GM18868 (cell line): Measurements from ENCODE around the gene USP36.
"Not testable (repeated sequence)": the region's sequence is repeated elsewhere in the genome, so short reads cannot be mapped to it uniquely, and the experiment has no call there.

ENCODE experiments used
- ATAC-seq: cut with Tn5 transposase; IDR thresholded peaks from one replicate; pipeline ENCODE4 v1.9.1; 2021; ENCODE audit warnings: mild to moderate bottlenecking, moderate library complexity; ENCODE audit not compliant: unreplicated experiment

The USP36 gene

GRCh38 chr17:78774453-78774852 lies 66.2 kb downstream of the USP36 start:
- ATAC-seq, result no peak

- ATAC-seq, result no peak
Measured at GRCh38 chr17:78771758-78772382, 68.7 kb downstream of the USP36 start.

GRCh38 chr17:78769196-78769773 lies 71.3 kb downstream of the USP36 start:
- no peak for ATAC-seq

GRCh38 chr17:78767806-78768205 lies 72.8 kb downstream of the USP36 start:
- ATAC-seq, result no peak

GRCh38 chr17:78766743-78767294 lies 73.8 kb downstream of the USP36 start:
- ATAC-seq, result no peak

GRCh38 chr17:78766225-78766624 lies 74.4 kb downstream of the USP36 start:
- ATAC-seq, result no peak

GRCh38 chr17:78765821-78766220 lies 74.8 kb downstream of the USP36 start:
- ATAC-seq, result no peak

GRCh38 chr17:78764871-78765270 lies 75.7 kb downstream of the USP36 start:
- no peak for ATAC-seq

- no peak for ATAC-seq
Measured at GRCh38 chr17:78763561-78763960, 77.1 kb downstream of the USP36 start.

- ATAC-seq, result no peak
Measured at GRCh38 chr17:78761789-78762406, 78.7 kb downstream of the USP36 start.

GRCh38 chr17:78759969-78760352 lies 80.7 kb downstream of the USP36 start:
- ATAC-seq, result no peak

- ATAC-seq, result peak; percentile 70
Measured at GRCh38 chr17:78759203-78759968, 81.2 kb downstream of the USP36 start.

GRCh38 chr17:78753316-78754250 lies 87.0 kb downstream of the USP36 start:
- ATAC-seq, result no peak

- no peak for ATAC-seq
Measured at GRCh38 chr17:78751447-78752161, 89.0 kb downstream of the USP36 start.

GRCh38 chr17:78751000-78751399 lies 89.6 kb downstream of the USP36 start:
- not testable (repeated sequence) for ATAC-seq

GRCh38 chr17:78748730-78749317 lies 91.8 kb downstream of the USP36 start:
- ATAC-seq, result no peak

GRCh38 chr17:78748048-78748729 lies 92.4 kb downstream of the USP36 start:
- no peak for ATAC-seq

GRCh38 chr17:78747488-78747887 lies 93.1 kb downstream of the USP36 start:
- ATAC-seq, result no peak

- no peak for ATAC-seq
Measured at GRCh38 chr17:78746949-78747269, 93.7 kb downstream of the USP36 start.
